Esophagus squamous epithelium (tissue), 4 donors: ENCODE measurements around the gene ALG5.

Experiments used
- CTCF ChIP-seq, 6 experiments: fragments of 450-650 bp in 4 of 6; fragments of 200-600 bp in 2 of 6; sonication (generic) in 2 of 6; IDR thresholded peaks; one replicate each; pipeline ENCODE4 v1.5.1; 2016 to 2019; ENCODE audit warnings: antibody characterized with exemption in 6 of 6, mild to moderate bottlenecking in 4 of 6, moderate library complexity in 4 of 6
- POLR2A ChIP-seq, 4 donors: fragments of 450-650 bp; IDR thresholded peaks; one replicate each; pipeline ENCODE4 v1.6.1; 2017; ENCODE audit warnings: antibody characterized with exemption in 4 of 4, mild to moderate bottlenecking in 4 of 4, moderate library complexity in 3 of 4

- TF ChIP-seq CTCF (IDR thresholded peaks at IDR 0.05) (no peak), POLR2A (IDR thresholded peaks at IDR 0.05) (no peak)
Measured at GRCh38 chr13:36998624-36999041, 507 bp downstream of the ALG5 start.
